DLD1 (cell line): ENCODE measurements around the gene COX5B.

ENCODE experiments used
- in situ Hi-C: cut with HindIII; loops from 2 replicates; pipeline ENCODE4 v1.10.0; 2017; ENCODE audit warnings: low sequenced_read_pairs

The COX5B gene

DNA sequence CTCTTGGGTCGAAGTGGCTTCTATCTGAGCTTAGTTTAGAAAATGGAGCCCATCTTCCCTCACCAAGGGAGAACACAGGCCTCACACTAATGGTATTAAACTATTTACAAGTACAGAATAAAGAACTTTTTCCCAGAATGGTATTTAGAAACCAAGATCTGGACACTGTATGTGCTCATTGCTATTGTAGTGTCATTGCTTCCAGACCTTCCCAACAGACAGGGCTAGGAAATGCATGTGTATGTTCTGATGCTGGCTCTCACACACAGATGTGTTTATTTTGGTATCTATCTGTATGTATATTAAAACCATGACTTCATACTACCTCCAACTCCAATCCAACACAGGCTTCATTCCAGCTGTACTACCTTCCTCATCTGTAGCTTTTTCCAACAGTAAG, 8.0 kb downstream of the COX5B start:
- in situ Hi-C loops, result no loop called here

DNA sequence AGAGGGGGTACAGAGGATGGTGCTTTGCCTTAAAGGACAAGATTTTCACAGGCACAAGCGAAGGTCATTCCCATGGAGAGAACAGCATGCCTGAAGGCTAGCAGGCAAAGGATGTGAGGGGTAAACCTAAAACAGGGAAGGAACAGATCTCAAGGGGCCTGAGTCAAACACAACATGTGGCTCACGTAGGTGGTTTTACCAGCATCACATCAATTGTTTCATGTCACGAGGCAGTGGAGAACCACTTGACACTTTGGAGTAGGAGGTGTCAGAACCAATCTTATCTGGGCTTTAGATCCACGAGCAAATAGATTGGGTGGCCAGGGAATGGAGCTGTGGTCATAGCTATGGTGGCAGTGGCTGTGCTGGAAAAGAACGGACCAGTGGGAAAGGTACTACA, 8.4 kb downstream of the COX5B start:
- in situ Hi-C loops, result no loop called here

DNA sequence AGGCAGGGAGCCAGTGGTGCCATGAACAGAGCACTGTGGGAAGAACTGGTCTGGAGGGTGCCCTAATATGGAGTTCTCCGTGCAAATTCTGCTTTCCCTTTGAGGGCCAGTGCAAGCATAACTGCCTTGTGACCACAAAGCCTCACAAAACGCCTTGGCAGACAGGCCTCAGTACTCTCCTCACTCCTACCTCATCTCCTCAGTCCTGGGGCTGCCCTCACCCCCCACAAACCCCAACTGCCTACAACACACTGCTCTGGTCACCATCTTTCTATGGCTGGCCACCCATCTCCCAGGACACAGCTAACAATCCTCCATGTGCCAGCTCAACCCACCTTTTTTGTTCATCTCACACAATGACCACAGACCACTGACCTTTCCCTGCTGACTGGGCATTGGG, 8.9 kb downstream of the COX5B start:
- in situ Hi-C loops, result no loop called here

DNA sequence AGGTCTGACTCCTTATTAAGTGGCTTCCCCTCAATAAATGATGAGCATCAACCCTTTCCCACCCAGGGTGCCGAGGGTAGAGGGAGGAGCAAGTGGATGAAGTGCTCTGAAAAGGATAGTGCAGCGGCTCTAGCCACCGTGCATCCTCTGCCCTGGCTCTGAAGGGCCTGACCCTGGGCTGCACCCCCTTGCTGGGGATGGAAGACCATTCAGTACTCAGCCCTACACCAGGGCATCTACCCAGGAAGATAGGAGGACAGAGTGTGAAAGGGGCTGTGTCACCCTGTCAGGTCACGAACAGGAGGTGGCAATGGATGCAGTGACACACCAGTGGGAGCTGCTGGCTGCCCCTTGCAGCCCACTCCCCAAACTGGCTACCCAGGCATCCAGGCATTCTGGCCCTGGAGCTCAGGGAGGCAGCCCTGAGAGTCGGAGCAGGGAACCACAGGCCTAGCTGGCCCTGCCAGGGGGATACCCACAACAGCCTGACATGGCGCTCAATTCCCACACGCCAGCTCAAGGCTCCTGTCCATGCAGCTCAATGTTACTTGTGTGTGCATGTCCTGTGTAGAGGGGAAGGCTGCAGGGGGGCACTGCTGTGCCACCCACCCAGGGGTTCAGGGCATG, 10.4 kb downstream of the COX5B start:
- in situ Hi-C loops, result no loop called here

DNA sequence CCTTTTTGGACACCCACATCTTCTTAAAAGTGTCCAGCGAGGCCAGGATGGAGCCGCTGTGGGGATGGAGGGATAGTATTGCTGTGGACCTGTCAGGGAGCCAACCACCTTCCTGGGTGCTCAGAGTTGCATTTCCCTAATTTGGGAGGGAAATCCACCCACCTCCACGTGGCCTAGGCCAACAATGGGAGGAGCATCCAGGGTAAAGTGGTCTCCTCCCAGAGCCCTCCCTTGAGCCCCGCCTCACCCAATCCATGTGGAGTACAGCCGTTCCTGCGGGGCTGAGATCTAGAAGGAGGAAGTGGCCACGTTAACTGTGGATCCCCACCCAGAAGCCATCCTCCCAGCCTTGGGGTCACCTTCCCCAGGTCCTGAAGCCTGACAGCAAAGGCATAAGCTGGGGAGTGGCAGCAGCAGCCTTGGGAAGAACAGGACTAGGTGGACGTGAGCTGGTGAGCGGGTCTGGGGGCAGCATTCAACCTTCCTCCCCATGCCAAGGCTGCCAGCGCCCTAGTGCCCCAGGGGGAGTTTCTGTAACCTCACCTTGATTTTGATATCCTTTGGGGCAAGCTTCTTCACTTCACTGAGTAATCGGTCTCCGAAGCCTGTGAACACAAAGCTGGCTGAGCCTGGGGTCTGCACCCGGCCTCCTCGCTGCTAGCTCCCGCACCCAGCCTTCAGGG, 11.2 kb downstream of the COX5B start:
- in situ Hi-C loops, result no loop called here

DNA sequence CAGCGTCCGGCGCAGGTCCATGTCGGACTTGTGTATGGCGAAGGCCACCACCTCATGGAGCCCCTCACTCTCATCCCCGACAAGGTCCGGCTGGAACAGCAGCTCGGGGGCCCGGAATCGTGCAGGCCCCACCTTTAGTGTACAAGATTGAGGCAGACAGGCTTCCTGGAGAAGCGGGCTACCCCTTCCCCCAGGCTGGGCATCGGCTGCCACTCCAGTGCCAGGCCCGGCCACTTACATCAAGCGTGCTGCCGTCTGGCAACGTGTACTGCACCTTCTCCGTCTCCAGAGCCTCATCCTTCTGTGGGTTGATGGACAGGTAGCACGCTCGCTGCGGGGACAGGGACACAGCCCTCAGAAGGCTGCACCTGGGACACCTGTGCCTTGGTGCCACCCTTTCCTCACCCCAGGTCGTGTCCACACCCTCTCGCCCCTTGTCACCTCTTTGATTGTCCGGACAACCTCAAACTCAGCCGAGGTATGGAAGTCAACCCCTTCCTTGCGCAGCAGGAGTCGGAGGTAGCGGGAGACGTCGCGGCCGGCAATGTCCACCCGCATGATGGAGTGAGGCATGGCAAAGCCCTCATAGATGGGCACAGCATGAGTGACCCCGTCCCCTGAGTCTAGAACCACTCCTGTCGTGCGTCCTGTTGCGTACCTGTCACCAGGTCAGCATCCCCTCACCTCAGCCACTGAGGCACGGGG, 12.3 kb downstream of the COX5B start:
- in situ Hi-C loops, result no loop called here

DNA sequence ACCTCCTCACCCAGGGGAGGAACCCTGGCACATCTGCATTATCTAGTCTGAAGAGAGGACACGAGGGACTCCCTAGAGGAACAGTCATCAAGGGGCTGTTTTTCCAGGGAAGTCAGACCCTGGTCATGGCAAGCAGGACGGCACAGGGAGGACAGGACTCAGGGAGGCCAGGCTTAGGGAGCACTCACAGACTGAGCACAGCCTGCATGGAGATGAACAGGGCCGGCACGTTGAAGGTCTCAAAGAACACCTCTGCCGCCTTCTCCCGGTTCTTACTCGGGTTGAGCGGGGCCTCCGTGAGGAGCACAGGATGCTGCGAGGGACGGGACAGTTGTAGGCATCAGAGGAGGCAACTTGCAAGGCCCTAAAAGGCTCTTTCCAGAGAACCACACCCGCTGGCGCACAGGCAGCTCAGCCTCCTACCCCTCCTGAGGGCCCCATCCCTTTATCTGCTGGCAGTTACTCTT, 12.9 kb downstream of the COX5B start:
- in situ Hi-C loops, result no loop called here

DNA sequence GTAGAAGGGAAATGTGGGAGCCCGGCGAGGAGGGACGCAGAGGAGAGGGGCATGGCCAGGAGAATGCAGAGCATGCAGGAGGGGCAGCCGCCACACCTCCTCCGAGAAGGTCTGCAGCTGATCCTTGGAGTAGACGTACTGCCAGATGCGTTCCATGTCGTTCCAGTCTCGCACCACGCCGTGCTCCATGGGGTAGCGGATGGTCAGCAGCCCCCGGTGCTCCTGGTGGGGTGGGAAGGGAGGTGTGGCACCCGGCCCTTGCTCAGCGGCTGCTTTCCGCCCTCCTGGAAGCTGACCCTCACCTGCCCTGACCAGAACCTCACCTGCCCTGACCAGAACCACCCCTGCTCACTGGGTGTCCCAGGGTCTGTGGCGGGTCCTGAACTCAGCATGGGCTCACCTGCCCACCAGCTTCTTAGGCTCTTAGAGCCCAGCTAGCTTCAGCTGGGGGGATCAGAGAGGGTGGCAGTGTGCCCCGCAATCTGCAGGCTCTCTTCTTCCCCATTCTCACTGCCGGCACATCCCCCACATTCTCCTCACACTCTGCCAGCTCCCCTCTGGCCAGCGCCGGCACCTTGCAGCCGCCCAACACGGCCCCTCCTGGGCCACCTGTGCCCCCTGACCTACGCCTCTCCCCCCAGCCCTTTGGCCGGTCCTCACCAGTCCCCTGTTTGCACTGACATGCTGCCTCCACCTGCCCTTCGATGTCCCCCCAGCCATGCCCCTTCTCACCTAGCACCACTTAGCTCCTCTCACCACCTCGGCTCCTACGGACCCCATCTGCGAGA, 13.6 kb downstream of the COX5B start:
- in situ Hi-C loops, result no loop called here

DNA sequence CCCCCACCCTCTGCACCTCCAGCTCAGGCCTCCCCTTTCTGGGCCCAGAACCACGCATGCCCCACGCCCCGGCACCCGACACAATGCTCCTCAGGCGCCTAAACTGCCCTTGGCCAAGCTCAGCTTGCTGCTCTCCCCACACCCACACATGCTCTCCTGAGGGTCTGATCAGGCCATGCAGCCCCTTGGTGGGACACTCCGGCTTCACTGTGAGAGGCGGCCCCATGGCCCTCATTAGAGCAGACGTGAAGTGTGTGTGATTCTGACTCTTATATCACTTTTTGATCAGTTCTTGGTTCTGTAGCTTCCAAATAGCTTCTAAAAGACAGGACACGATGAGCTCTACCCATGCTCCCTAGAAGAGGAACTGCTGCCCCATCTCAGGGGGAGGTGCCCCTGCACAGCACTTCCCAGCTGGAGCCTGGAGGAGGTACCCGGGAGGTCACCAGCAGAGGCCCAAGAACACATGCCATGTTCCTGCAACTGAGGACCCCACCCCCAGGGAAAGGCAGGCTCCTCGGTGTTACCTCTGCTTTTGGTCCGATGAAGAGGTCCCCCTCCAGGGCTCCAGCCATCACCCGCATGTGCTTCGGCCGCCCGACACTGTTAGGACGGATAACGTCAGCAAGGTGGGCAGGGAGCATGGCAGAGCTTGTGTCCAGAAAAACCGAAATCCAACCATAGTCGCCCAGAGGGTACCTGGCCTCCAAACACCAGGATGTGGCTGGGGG, 14.3 kb downstream of the COX5B start:
- in situ Hi-C loops, result no loop called here

DNA sequence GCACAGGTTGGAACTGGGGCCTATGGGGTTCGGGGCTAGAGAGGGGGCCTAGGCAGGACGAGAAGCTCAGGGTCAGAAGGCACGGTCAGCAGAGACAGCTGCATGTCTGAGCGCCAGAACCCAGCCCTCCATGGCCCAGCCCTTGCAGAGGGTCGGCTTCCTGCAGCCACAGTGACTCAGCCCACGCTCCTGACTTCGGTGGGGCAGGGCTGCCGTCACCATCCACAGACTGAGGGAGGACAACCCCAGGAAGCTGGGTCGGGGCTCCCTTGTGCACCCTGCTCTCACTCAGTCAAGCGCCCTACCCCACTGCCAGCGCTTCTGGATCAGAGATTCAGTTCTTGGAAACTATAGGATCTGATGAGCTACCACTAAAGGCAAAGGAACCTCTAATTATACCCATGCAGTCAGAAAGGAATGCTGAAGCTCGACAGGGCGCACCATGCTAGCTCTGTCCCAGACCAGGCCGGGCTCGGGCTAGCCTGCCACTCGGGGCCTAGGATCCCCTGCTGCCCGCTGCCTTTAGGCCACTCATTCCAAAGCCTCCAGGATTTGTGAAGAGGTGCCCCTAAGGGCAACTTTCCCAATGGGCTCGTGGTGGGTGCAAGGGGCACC, 15.0 kb downstream of the COX5B start:
- in situ Hi-C loops, result no loop called here

DNA sequence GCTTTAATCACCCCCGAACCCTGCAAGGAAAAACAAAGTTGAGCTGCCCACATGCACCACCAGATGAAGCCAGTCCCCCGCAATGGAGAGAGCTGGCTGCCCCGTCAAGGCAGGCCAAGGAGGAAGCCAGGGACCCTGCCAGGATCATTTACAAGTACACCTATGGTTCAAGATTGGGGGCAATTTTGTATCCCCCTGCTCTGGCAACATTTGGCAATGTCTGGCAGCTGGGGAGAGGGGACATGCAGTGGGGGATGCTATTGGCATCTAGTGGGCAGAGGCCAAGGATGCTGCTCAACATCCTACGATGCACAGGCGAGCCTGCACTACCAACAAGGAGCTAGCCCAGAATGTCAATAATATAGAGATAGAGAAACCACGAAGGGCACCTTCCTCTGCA, 16.1 kb downstream of the COX5B start:
- in situ Hi-C loops, result no loop called here

DNA sequence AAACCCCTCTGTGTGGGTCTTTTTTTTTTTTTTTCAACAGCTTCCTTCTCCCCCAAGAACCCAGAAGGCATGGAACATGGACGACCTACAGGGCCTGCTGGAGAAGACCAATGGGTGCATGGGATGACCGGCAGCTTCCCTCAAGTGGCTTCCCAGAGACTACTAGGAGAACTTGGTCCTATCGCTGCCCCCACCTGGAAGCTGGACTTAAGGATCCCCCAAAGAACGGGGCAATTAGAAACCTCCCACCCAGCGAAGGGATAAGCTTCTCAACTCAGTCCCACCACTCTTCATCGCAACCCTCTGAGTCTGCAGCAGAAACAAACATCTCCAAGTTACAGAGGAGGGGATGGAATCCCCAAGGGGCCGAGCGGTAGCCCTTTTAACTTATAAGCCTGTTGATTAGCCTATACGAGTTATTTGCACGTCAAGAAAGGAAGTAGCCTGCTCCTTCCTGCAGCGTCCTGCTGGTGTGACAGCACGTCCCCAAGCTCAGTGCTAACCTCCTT, 16.6 kb downstream of the COX5B start:
- in situ Hi-C loops, result no loop called here

DNA sequence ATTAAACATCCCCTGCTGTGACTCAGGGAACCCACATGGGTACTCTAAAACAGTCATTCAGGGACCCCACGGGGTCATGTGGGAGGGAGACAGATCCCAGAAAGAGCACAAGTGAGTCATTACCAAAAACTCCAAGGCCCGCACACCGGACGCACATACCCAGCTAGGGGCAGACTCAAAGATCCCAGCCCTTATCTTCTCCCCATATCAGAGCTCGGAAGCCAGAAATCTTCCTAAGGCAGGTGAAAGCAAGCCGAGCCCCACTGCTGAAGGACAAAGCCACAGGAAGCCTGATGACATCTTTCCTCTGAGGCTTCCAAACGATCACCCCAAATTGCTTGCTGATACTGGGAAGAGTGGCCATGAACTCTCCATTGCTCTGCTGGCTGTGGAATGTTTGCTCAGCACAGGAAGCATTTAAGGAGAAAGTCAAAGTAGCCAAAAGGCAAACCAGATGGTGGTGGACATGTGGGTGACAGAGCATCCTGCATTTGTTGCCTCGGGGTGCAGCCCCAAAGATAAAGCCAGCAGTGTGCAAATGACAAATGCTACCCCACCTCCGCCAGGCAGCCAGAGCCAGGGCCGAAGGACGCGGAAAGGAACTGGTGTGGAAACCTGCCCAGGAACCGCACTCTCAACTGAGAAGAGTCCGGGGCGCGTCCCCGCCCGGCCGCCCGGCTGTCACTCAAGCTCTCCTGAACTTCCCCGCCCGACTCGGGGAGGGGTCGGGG, 17.2 kb downstream of the COX5B start:
- in situ Hi-C loops, result no loop called here

DNA sequence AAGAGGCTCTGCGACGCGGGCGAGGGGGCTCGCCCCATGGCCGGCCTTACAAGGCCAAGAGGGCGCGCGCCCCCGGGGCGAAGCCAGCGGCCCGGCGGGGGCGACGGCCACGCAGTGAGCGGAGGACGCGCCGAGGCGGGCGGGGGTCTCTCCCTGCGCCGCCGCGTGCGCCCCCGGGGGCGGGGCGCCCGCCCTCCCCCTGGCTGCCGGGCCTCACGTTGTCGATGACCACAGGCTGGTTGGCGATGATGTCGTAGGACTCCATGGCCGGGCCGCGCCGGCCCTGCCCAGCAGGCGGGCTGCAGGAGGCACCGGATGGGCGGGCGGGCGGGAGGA, 17.7 kb downstream of the COX5B start:
- in situ Hi-C loops, result no loop called here

DNA sequence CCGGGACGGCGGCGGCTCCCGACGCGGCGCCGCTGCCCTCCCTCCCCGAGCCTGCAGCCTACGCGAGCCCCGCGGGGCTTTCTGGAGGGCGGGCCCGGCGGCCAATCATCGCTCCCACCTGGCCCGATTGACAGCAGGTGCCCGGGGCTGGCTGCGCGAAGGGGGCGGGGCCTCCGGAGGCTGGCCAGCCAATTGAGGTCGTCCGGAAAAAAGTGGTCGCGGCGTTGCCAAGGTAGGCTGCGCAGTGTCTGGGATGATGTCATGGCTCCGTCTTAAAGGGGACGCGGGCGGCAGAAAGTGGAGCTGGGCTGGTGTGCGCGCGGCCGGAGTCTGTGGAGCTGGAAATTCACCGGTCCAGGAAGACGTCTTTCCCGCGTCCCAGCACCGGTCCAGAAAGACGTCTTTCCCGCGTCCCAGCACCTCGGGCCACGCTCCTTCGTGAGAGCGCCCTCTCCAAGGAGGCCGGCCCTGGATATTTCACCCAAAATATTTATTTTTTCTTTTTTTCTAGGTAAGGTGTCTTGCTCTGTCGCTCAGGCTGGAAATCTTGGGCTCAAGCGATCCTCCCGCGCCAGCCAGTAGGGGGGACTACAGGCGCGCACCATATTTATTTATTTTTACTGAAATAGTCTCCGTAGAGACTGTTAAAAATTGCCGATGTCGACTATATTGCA, 18.2 kb downstream of the COX5B start, which contains the start of gene ACTR1B:
TSS of gene ACTR1B (minus strand) at position 83 of the 674 bp plus-strand sequence. CDS start 154 bp downstream, outside the sequence.
- in situ Hi-C loops, result no loop called here

DNA sequence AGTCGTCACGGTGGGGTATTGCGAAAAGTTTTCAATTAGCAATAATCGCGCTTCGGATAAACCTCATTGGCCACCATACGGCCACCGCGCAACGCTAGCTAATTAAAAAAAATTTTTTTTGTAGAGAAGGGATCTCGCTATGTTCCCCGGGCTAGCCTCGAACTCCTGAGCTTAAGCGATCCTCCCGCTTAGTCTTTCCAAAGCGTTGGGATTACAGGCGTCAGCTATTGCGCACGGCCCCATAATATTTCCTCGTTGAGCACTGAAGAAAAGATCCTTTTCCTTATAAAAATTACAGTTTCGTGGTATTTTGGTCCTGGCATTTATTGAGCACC, 18.7 kb downstream of the COX5B start:
- in situ Hi-C loops, result no loop called here

DNA sequence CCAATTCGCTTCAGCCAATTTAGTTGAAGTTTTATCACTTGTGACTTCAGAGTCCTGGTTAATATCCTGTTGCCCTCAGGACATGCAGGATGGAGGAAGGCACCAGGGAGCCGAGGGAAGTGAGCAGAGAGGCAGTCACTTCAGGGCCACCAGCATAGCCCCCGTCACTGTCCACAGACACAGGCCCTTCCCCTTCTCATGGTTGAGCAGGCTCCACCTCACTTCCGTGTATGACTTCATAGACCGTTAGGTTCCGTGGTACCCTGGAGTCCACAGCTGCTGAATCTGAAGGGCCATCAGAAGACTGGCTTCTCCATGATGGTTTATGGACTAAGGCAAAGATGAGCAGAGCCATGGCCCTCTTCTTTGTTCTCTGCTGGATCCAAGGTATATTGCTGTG, 23.6 kb downstream of the COX5B start, which contains the start of gene C2orf92:
TSS of gene C2orf92 (plus strand) at position 266 of the 400 bp plus-strand sequence. CDS start at position 342, 76 bp downstream.
- in situ Hi-C loops, result no loop called here

DNA sequence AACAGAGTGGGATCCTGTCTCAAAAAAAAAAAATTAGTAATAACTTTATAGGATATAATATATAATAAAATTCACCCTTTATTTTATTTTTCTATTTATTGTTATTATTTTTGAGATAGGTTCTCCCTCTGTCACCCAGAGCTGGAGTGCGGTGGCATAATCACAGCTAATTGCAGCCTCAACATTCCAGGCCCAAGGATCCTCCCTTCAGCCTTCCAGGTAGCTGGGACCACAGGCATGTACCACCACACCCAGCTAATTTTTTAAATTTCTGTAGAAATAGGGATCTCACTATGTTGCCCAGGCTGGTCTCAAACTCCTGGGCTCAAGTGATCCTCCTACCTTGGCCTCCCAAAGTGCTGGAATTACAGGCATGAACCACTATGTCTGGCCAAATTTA, 24.6 kb downstream of the COX5B start:
- in situ Hi-C loops, result no loop called here

DNA sequence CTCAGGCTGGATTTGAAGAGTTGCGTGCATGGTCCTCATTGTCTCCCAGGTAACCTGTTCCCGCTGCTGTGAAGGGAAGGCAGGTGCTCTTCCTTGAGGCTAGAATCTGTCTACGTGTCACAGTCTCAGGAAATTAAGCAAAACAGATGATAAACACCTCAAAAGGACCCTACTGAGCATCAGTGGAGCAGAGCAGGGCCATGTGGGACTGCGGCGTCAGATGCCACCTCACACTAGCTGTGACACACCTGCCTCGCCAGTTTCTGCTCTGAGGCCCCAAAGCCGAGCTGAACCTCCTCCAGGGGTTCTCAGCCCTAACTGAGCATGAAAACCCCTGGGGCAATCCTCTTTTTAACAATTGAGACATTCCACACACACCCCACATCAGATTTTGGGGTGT, 25.7 kb downstream of the COX5B start:
- in situ Hi-C loops, result no loop called here
